Skeletal muscle tissue (tissue), 2 donors: ENCODE results near the gene POC1B. TPM values are rescaled to one million over a fixed set of nuclear protein-coding genes. Genes with fewer than 3 reads are reported as not detected.

Experiments
- small RNA-seq: library from RNA; depleted of rRNA; stranded (forward); fragments of <200 nt; gene quantifications from one replicate; pipeline ENCODE3, GENCODE V24; 2014
- total RNA-seq: library from RNA; depleted of rRNA; stranded (reverse); fragments of >200 nt; gene quantifications from one replicate; pipeline ENCODE4 v1.2.3, GENCODE V29; 2014

The POC1B gene
- total RNA-seq, 1 donor from 2014 or later = 36.5 TPM

Small RNA genes lying within 50 kb of the gene (small RNA-seq; reads per million reads assigned to genes)
- not detected for gene AC025034.2
- not detected for gene POC1B-GALNT4

Other genes starting within 250 kb of the POC1B start
- gene DUSP6, start 173.5 kb downstream of the POC1B start, total RNA-seq = 44.9 TPM
- gene GALNT4, start 1.3 kb downstream of the POC1B start, total RNA-seq = 6.3 TPM
- gene ATP2B1, start 182.8 kb upstream of the POC1B start, total RNA-seq = 127 TPM